Erythroblast (primary cell): ENCODE measurements around the gene BIRC7.

Experiments used
- GATA1 ChIP-seq: IDR thresholded peaks from 2 replicates; pipeline ENCODE4 v1.6.1; 2011; ENCODE audit warnings: low read depth, mild to moderate bottlenecking, control low read depth, low read length, moderate library complexity
- POLR2A ChIP-seq: IDR thresholded peaks from 2 replicates; pipeline ENCODE4 v1.6.1; 2011; ENCODE audit warnings: mild to moderate bottlenecking, low read length

DNA sequence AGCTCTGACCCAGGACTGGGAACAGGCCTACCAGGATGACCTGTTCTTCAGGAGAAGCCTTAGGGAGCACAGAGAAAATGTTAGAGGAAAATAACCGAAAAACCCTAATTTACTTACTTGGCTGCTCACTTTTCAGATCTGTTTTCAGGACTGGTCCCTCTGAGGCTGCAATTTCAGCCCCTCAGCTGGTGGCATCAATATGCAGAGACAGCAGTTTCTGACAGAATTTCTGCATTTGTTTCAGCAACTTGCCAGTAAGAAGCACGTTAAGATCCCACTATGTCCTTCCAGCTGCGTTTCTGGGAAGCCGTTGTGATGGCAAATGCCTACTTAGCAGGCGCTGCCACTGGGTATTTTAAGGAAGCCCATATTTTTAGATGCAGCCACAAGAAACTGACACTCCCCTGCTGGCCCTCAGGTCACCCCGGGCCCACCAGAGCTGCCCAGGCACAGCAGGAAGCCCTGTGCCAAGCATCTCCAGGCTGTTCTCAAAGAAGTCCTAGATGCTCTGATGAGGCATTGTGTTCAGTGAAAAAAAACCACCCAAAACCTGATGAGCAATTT is 27.3 kb upstream of the BIRC7 start:
- TF ChIP-seq POLR2A (no peak), GATA1 (no peak)
